Measurements from ENCODE around the gene KCTD14.

GRCh38 chr11:78010755-78011154 is 12.3 kb downstream of the KCTD14 start:
- no peak for TF ChIP-seq CTCF (IDR thresholded peaks at IDR 0.05; ENCODE audit: low read depth, low read length)
- TF ChIP-seq MYC (IDR thresholded peaks at IDR 0.05; ENCODE audit: low read depth, low read length), result no peak
- TF ChIP-seq POLR2A (IDR thresholded peaks at IDR 0.05; ENCODE audit: extremely low read depth, insufficient read length), result no peak
